Osteocyte (in vitro differentiated cells): Measurements from ENCODE around the gene STX18. TPM values are rescaled to one million over a fixed set of nuclear protein-coding genes. Genes with fewer than 3 reads are reported as not detected.

Source experiments
- DNase-seq: peaks from one replicate; pipeline ENCODE4 v3.0.0; 2021; ENCODE audit warnings: mixed read lengths; ENCODE audit not compliant: unreplicated experiment; ENCODE audit errors: extremely low spot score
- H3K27ac Mint-ChIP-seq: one replicate; pipeline ENCODE4 v1.8.0; 2021; ENCODE audit warnings: mild to moderate bottlenecking, mixed read lengths; ENCODE audit not compliant: unreplicated experiment
- H3K27me3 Mint-ChIP-seq: one replicate; pipeline ENCODE4 v1.8.0; 2021; ENCODE audit warnings: mixed read lengths; ENCODE audit not compliant: unreplicated experiment
- H3K36me3 Mint-ChIP-seq: one replicate; pipeline ENCODE4 v1.8.0; 2021; ENCODE audit warnings: mixed read lengths; ENCODE audit not compliant: unreplicated experiment
- H3K4me1 Mint-ChIP-seq: one replicate; pipeline ENCODE4 v1.8.0; 2021; ENCODE audit warnings: mixed read lengths; ENCODE audit not compliant: unreplicated experiment
- H3K4me3 Mint-ChIP-seq: one replicate; pipeline ENCODE4 v1.8.0; 2021; ENCODE audit warnings: mild to moderate bottlenecking, moderate library complexity, mixed read lengths; ENCODE audit not compliant: unreplicated experiment
- H3K9me3 Mint-ChIP-seq: one replicate; pipeline ENCODE4 v1.8.0; 2021; ENCODE audit warnings: mixed read lengths; ENCODE audit not compliant: unreplicated experiment
- total RNA-seq: library from RNA; stranded (reverse); gene quantifications from 2 replicates; pipeline ENCODE4 v1.2.1, GENCODE V29; 2021
- TF ChIP-seq, protein P1 (sequence below): fragments of 200-600 bp; sonication (generic); IDR thresholded peaks from 2 replicates; pipeline ENCODE4 v1.5.0; 2021; ENCODE audit warnings: antibody characterized with exemption, mild to moderate bottlenecking, moderate library complexity

The STX18 gene
- total RNA-seq, 1 donor from 2014 or later: 26.7 TPM

DNA sequence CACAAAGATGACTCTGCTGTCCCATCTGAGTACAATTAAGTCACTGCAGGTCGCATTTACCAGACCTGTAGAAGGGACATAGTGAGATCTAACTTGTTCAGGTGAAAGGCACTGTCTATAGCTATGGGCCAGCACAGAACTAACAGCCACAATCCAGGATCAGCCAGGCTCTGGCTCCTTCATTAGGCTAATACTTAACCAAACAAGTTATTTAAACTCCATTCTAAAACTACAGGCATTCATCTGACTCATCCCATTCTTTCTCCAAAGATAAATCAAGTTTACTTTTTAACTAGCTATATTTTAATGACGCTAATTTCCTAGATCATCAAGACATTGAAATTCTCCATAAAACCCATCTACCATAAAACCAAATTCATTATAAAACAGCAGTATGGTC lies 62.5 kb downstream of the STX18 start:
- Mint-ChIP-seq H3K27me3 (no peaks in the 10 kb centered on the region), H3K9me3 (no peaks in the 10 kb centered on the region), H3K4me1 (peaks cover 12% of the 10 kb centered on the region), H3K4me3 (no peak overlapping the region), H3K27ac (no peak overlapping the region), H3K36me3 (no peaks in the 10 kb centered on the region)
- no peak for DNase-seq
- TF ChIP-seq, protein P1, sequence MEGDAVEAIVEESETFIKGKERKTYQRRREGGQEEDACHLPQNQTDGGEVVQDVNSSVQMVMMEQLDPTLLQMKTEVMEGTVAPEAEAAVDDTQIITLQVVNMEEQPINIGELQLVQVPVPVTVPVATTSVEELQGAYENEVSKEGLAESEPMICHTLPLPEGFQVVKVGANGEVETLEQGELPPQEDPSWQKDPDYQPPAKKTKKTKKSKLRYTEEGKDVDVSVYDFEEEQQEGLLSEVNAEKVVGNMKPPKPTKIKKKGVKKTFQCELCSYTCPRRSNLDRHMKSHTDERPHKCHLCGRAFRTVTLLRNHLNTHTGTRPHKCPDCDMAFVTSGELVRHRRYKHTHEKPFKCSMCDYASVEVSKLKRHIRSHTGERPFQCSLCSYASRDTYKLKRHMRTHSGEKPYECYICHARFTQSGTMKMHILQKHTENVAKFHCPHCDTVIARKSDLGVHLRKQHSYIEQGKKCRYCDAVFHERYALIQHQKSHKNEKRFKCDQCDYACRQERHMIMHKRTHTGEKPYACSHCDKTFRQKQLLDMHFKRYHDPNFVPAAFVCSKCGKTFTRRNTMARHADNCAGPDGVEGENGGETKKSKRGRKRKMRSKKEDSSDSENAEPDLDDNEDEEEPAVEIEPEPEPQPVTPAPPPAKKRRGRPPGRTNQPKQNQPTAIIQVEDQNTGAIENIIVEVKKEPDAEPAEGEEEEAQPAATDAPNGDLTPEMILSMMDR: no peak

DNA sequence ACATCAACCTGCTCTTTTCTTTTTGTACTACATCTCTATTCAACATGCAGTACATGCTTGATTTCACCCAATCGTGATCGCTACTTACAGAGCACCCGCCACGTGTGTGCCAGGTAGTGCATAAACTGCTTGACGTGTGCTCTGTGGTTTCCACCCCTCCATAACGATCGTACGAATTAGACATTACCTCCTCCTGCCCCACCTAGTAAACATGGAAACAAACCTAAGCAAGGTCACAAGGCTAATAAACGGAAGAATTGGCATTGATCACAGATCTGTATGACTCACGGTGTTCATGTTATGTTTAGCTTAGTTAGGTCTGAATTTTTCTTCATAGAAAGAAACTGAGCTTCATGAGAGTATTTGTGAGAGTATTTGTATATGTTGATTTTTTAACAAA lies 64.1 kb downstream of the STX18 start:
- no peak for DNase-seq
- Mint-ChIP-seq H3K4me3 (no peak overlapping the region), H3K9me3 (no peaks in the 10 kb centered on the region), H3K27me3 (no peaks in the 10 kb centered on the region), H3K36me3 (no peaks in the 10 kb centered on the region), H3K4me1 (peaks cover 22% of the 10 kb centered on the region), H3K27ac (no peak overlapping the region)
- TF ChIP-seq, protein P1: no peak

DNA sequence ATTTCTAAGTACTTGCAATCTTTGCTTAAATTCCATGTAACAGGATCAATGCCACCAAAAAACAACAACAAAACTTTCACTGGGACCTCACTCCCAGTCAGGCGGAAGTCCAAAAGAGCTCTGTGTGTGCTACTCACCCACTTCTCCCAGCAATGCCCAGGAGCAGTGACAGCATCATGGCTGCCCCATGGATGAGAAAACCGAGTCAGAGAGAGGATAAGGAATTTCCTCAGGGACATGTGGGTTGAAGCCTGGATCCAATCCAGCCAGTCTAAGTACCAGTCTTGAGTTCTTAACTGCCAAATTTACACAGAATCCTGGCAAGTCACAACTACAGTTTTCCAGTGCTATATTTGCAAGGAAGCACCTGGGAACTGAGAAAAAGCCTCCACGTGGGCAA lies 64.5 kb downstream of the STX18 start:
- Mint-ChIP-seq H3K27ac (no peak overlapping the region), H3K27me3 (no peaks in the 10 kb centered on the region), H3K4me3 (no peak overlapping the region), H3K9me3 (no peaks in the 10 kb centered on the region), H3K4me1 (peaks cover 22% of the 10 kb centered on the region), H3K36me3 (no peaks in the 10 kb centered on the region)
- TF ChIP-seq, protein P1: no peak
- no peak for DNase-seq

DNA sequence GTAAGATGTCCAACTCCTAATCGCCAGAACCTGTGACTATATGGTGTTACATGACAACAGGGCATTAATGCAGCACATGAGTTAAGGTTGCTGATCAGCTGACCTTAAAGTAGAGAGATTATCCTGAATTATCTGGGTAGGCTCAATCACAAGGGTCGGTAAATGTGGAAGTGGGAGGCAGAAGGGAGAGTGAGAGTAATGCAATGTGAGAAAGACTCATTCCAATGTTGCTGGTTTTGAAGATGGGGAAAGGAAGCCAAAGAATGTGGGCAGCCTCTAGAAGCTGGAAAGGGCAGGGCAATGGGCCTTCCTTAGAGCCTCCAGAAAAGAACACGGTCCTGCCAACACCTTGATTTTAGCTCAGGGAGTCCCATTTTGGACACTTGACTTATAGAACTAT lies 67.4 kb downstream of the STX18 start:
- H3K4me3 Mint-ChIP-seq: no peak overlapping the region
- H3K36me3 Mint-ChIP-seq: peaks cover 11% of the 10 kb centered on the region
- DNase-seq: no peak
- no peaks in the 10 kb centered on the region for H3K9me3 Mint-ChIP-seq
- H3K27ac Mint-ChIP-seq: no peak overlapping the region
- H3K27me3 Mint-ChIP-seq: no peaks in the 10 kb centered on the region
- peaks cover 17% of the 10 kb centered on the region for H3K4me1 Mint-ChIP-seq
- TF ChIP-seq, protein P1: no peak

DNA sequence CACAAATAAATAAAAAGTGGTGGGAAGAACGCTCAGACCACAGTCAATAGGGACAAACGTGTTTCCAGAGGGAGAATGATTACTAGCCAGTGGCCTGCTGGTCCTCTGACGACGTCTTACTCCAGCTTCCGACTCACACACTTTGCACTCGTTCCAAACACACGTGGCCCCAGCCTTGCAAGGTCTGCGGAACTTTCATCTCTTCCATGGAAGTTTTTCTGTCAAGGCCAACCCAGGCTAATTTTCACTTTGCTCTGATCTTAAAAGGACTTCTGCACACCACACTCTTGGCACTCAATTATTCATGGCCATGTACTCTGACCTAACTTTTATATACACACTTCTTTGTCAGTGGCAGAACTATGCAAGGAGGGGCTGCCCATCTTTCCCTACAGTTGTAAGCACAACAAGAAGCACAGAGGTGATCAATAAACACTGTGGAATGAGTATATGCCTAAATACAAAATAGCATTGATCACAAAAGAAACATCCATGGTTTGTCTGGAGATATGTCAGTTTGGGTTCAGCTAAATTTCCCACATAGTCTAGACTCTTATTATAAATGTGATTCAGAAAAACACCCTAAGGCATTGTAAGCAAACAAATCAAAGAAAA lies 69.4 kb downstream of the STX18 start:
- H3K4me3 Mint-ChIP-seq: no peak overlapping the region
- TF ChIP-seq, protein P1: no peak
- no peaks in the 10 kb centered on the region for H3K9me3 Mint-ChIP-seq
- H3K27me3 Mint-ChIP-seq: no peaks in the 10 kb centered on the region
- peaks cover 13% of the 10 kb centered on the region for H3K4me1 Mint-ChIP-seq
- DNase-seq: no peak
- peaks cover 23% of the 10 kb centered on the region for H3K36me3 Mint-ChIP-seq
- no peak overlapping the region for H3K27ac Mint-ChIP-seq
